HuH-7 (cell line): ENCODE measurements around the gene LMO7.
A peak's percentile ranks its signal among the peaks of the same experiment; 100 is the strongest.

Experiments used
- DNase-seq: peaks from one replicate; pipeline ENCODE4 v3.0.0; 2011; ENCODE audit warnings: low spot score

Gene LMO7

GRCh38 chr13:75843991-75844390 lies 207.9 kb downstream of the LMO7 start:
- DNase-seq = no peak

DNA sequence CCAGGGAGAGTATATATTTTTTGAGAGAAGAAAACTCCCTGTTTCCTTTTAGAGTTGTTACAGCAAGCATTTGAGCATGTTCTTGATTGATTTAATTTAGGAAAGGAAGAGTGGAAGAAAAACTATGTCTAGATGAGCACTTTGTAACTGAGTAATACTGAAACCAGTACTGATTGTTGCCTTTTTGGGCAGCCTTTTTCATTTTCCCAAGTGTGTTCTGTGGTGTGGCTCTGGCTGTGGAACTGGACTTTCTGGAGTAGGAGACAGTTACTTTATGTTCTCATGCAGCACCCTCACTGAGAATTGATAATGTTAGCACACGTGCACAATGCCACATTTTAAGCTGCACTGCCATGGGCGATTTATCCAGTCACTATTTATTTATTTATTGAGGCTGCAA lies 211.5 kb downstream of the LMO7 start:
- DNase-seq = no peak

- no peak for DNase-seq
Observed at GRCh38 chr13:75850916-75851315, 214.8 kb downstream of the LMO7 start.

DNA sequence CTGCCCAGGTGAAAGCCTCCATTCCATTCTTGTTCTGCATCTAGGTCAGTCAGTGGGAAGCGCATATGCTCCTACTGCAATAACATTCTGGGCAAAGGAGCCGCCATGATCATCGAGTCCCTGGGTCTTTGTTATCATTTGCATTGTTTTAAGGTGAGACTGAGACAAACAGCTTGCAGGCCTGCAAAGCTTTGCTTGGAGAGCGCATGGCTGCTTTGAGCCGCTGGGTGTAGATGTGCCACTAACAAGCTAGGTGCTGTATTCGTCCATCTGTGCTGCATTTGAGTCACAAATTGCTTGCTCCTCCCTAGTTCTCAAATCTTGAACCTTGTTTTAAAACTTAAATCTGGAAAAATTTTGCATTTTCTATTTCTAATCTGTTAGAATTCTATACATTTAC lies 219.1 kb downstream of the LMO7 start:
- DNase-seq = no peak

- no peak for DNase-seq
Observed at GRCh38 chr13:75855847-75856246, 219.7 kb downstream of the LMO7 start.

GRCh38 chr13:75857291-75857690 lies 221.2 kb downstream of the LMO7 start:
- no peak for DNase-seq

DNA sequence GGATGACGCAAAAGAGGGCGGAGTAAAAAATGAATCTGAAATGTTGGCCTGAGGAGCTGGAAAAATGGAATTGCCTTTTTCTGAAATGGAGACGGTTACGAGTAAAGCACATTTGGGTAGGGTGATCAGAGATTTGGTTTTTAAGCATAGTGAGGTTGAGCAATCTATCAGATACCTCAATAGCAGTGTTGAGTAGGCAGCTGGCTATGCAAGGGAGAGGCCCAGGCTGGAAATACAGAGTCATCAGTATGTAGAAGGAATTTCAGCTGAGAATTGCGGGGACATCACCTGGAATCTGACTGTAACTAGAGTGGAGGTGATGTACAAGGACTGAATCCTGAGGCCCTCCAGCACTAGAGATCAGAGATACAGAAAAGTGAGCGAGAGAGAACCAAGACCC lies 224.8 kb downstream of the LMO7 start:
- no peak for DNase-seq

GRCh38 chr13:75861786-75862185 lies 225.7 kb downstream of the LMO7 start:
- DNase-seq = no peak

DNA sequence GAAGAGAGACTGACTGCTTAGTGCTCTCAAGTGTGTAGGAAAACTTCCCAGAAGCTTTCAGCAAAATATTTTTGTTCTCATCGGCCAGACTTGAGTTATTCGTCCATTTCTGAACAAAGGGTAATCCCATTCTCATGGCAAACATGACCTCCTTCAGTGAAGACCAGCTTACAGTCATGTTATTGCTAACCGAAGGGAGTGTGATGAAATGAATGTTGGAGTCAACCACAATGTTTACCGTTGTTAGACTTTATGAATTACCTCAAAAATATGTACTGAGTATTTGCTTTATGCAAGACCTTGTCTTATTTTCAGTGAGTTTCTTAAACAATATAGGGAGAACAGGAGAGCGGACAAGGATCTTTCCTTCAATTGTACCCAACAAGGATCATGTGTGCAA lies 228.6 kb downstream of the LMO7 start:
- no peak for DNase-seq

DNA sequence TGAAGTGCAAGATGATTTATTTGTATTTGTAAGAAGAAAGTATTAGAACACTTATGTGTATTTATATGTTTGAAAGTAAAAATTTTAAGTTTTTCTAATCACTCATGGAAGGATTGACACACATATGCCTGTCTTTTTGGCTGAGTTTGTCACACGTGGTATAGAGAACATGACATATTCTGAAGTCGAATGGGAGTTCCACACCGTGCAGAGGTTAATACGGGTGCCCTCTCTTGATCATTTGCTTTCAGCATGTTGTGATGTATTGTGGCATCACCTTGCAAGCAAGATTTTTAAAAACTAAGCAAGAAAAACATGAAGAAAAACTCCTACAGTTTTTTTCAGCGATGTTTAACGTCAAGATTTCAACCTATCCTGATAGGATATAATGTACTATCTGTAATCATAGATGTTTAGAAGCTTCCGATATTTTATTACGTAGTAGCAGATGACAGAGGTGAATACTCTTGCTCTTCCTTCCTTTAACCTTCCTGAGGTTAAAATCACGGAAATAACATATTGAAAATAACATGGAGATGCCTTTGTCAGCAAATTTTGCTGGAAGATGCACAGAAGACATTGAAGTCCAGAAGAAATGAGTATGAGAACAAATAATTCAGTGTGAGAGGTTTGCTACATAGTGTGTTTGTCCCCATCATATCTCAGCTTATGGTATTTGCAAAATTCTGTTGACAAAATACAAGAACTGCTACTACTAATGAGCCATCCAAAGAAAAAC lies 231.4 kb downstream of the LMO7 start:
- DNase-seq = no peak

DNA sequence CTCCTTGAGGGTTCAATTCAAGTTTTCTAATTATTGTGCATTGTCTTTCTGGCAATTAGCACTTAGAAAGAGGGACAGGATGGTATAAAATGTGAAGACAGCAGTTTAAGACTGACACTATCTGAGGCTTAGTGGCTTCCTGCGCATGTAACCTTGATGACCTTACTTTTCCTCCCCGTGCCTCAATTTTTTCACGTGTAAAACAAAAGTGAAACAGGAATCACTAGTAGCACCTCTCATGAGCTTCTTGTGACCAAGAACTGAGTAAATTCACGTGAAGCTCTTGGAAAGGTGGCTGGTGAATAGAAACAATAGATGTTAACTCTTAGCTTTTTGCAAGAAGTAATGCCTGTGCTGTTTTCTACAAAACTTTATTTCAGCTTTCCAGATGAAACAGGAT lies 233.9 kb downstream of the LMO7 start:
- no peak for DNase-seq

GRCh38 chr13:75870397-75870903 lies 234.3 kb downstream of the LMO7 start:
- DNase-seq = peak; percentile 3

DNA sequence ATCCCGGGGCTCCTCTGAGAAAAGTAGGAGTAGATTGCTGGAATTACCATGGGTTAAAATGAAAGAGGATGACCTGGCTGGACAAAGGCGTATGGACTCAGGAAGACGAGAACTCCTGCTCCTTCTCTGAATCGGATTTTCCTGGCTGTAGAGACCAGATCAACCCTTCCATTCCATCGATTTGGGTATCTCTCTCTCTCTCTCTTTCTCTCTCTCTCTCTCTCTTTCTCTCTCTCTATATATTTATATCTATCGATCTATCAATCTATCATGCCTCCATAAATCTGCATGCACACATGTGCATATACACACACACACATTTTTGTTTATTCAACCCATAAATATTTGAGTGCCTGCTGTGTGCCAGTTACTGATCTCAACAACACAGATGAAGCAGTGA lies 234.9 kb downstream of the LMO7 start:
- DNase-seq = no peak

DNA sequence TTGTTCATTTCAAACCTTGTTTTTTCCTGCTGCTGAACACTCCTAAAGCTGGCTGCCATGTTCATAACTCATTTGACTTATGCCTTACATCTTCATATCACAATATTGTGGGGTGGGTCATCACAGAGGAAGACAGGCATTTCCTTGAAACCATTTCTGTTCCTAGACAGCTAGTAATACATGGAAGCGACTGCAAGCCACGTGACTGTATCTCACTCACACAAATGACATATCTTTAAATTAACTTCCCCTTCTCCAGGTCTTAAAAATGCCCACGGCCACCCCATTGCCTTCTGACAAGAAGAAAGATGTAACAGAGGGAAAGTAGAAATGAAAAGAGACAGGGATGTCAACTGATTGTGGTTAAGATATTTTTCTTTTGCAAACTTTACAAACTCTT lies 236.8 kb downstream of the LMO7 start:
- DNase-seq = no peak

GRCh38 chr13:75873494-75873893 lies 237.4 kb downstream of the LMO7 start:
- DNase-seq = no peak

GRCh38 chr13:75875450-75875849 lies 239.3 kb downstream of the LMO7 start:
- DNase-seq = no peak

GRCh38 chr13:75876142-75877050 lies 240.3 kb downstream of the LMO7 start:
- peak; percentile 36 for DNase-seq

DNA sequence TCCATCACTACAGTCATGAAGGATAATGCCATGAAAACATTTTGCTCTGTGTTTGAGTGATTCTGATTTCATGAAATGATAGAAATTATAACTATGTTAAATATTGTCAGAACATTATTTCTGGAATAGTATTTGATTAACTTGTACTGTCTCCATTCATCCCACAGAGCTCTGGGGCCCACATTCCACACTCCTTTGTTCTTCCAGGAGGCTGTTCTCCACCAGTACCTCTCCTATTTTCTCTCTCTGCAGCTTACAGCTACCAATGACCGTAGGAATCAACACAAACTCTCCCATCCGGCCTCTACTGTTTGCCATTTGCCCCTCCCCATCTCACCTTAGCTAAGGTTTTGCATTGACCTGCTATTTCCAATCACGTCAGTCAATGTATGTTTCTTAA lies 240.9 kb downstream of the LMO7 start:
- DNase-seq = no peak

DNA sequence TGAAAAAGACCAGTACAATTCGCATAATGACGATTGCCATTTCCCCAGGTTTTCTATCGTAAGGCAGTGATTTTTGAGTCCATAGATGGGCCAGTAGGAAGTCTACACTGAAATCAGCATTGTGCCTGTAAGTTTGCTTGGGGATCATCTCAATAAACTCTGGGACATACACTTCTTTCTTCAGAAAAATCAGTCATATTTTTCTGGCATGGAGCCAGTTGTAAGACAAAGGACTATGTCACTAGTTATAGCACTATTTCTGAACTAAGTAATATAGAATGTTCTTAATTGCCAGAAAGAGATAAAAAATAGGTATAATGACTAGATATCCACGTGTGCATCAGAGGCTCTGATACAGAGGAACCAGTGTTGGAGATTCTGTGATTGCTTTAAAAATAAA lies 243.5 kb downstream of the LMO7 start:
- no peak for DNase-seq

- no peak for DNase-seq
Observed at GRCh38 chr13:75881109-75881775, 245.1 kb downstream of the LMO7 start.

DNA sequence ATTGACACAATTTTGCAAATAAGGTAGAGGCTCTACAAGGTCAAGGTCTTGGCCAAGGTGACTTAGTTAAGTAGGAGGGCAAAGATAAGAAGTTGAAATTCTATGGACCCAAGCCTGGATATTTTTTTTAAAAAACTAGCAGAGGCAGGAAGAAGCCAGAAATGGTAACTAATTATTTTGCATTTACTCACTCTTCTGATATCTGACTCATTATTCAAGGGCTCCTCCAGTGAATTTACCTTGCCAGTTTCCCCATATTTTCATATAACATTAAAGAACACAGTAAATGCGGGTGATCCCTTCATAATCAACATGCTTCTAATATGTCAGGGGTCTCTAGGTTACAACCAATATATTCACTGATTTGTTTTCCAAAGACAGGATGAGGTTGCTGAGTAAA lies 246.1 kb downstream of the LMO7 start:
- no peak for DNase-seq

- DNase-seq = no peak
Observed at GRCh38 chr13:75889427-75889826, 253.3 kb downstream of the LMO7 start.

- no peak for DNase-seq
Observed at GRCh38 chr13:75895168-75895567, 259.0 kb downstream of the LMO7 start.
